Measurements from ENCODE around the gene HCFC2. TPM values are rescaled to one million over a fixed set of nuclear protein-coding genes. Genes with fewer than 3 reads are reported as not detected.

Gene HCFC2
- total RNA-seq, 2 donors from 2014 or later, result 2.2 to 3.4 TPM

GRCh38 chr12:104121001-104121400 is 56.7 kb downstream of the HCFC2 start:
- no peak overlapping the region for H3K4me3 Mint-ChIP-seq
- no peaks in the 10 kb centered on the region for H3K9me3 ChIP-seq (ENCODE audit: control insufficient read depth, low read length)
- H3K27me3 Mint-ChIP-seq (ENCODE audit: insufficient read depth), result no peaks in the 10 kb centered on the region
- H3K4me1 Mint-ChIP-seq, result no peaks in the 10 kb centered on the region
- no peaks in the 10 kb centered on the region for H3K9me3 Mint-ChIP-seq
- no peak overlapping the region for H3K27ac ChIP-seq (ENCODE audit: low read depth, low read length)
- H3K27ac Mint-ChIP-seq, result no peak overlapping the region
- peaks cover 62% of the 10 kb centered on the region for H3K36me3 Mint-ChIP-seq (ENCODE audit: low read depth)
- no peak for TF ChIP-seq CTCF (conservative IDR thresholded peaks at IDR 0.05)
- H3K9ac ChIP-seq (ENCODE audit: extremely low read depth, low read length, poor library complexity, severe bottlenecking), result no peak overlapping the region
- H3K4me1 ChIP-seq (ENCODE audit: control insufficient read depth, insufficient read depth, low read length), result no peaks in the 10 kb centered on the region
- no peak overlapping the region for H3K4me3 ChIP-seq (ENCODE audit: low read length)
- no peaks in the 10 kb centered on the region for H3K27me3 ChIP-seq (ENCODE audit: control insufficient read depth, insufficient read depth, low read length, poor library complexity, severe bottlenecking)
- peaks cover 76% of the 10 kb centered on the region for H3K36me3 ChIP-seq (ENCODE audit: control insufficient read depth, insufficient read depth, low read length)
- no peak for DNase-seq

- peaks cover 76% of the 10 kb centered on the region for H3K36me3 ChIP-seq (ENCODE audit: control insufficient read depth, insufficient read depth, low read length)
- H3K9ac ChIP-seq (ENCODE audit: extremely low read depth, low read length, poor library complexity, severe bottlenecking), result no peak overlapping the region
- H3K4me3 ChIP-seq (ENCODE audit: low read length), result no peak overlapping the region
- Mint-ChIP-seq H3K27me3 (ENCODE audit: insufficient read depth) (no peaks in the 10 kb centered on the region), H3K27ac (no peak overlapping the region), H3K4me1 (no peaks in the 10 kb centered on the region), H3K9me3 (no peaks in the 10 kb centered on the region), H3K36me3 (ENCODE audit: low read depth) (peaks cover 67% of the 10 kb centered on the region), H3K4me3 (no peak overlapping the region)
- no peaks in the 10 kb centered on the region for H3K9me3 ChIP-seq (ENCODE audit: control insufficient read depth, low read length)
- peak; percentile 56 for DNase-seq
- 90 to 91% methylated on average over 8 to 9 of the region's 9 CpGs for WGBS, 2 experiments (ENCODE audit: insufficient coverage in 1 of 2, insufficient read length in 1 of 2)
- no peak for TF ChIP-seq CTCF (conservative IDR thresholded peaks at IDR 0.05)
- no peaks in the 10 kb centered on the region for H3K27me3 ChIP-seq (ENCODE audit: control insufficient read depth, insufficient read depth, low read length, poor library complexity, severe bottlenecking)
- H3K4me1 ChIP-seq (ENCODE audit: control insufficient read depth, insufficient read depth, low read length), result no peaks in the 10 kb centered on the region
- no peak overlapping the region for H3K27ac ChIP-seq (ENCODE audit: low read depth, low read length)
Measured at GRCh38 chr12:104122298-104122697, 58.0 kb downstream of the HCFC2 start.

DNA sequence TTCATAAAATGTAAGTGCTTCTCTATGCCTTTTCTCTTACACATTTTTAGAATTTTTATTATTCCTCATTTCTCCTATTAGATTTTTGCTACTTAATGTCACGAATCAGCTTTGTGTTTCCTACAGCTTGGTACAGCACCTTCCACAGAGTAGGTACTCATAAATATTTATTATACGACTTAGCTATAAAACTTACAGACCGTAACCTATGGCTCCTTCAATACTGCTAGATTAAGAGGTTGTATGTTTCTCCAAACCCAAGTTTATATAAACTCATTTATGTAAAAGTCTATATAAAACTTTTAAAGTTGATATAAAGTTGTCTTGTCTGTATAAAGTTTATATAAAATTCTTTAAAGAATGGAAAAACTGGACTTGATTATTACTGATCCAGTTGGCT is 62.2 kb downstream of the HCFC2 start:
- no peak overlapping the region for H3K27ac Mint-ChIP-seq

More for the DNA sequence above, 62.2 kb downstream of the HCFC2 start:
- no peak overlapping the region for H3K9ac ChIP-seq (ENCODE audit: extremely low read depth, low read length, poor library complexity, severe bottlenecking)
- no peaks in the 10 kb centered on the region for H3K9me3 ChIP-seq (ENCODE audit: control insufficient read depth, low read length)
- Mint-ChIP-seq H3K4me3 (no peak overlapping the region), H3K9me3 (no peaks in the 10 kb centered on the region), H3K4me1 (peaks cover 8% of the 10 kb centered on the region), H3K36me3 (ENCODE audit: low read depth) (peaks cover 64% of the 10 kb centered on the region), H3K27me3 (ENCODE audit: insufficient read depth) (no peaks in the 10 kb centered on the region)
- no peak overlapping the region for H3K4me3 ChIP-seq (ENCODE audit: low read length)
- no peaks in the 10 kb centered on the region for H3K4me1 ChIP-seq (ENCODE audit: control insufficient read depth, insufficient read depth, low read length)
- no peak for DNase-seq
- no peaks in the 10 kb centered on the region for H3K27me3 ChIP-seq (ENCODE audit: control insufficient read depth, insufficient read depth, low read length, poor library complexity, severe bottlenecking)
- H3K27ac ChIP-seq (ENCODE audit: low read depth, low read length), result no peak overlapping the region
- WGBS, 2 experiments (ENCODE audit: insufficient coverage in 1 of 2, insufficient read length in 1 of 2), result 85% methylated on average over 3 of the region's 3 CpGs; no CpG with 5 or more reads in 1 of the 2 experiments
- TF ChIP-seq CTCF (conservative IDR thresholded peaks at IDR 0.05), result no peak
- H3K36me3 ChIP-seq (ENCODE audit: control insufficient read depth, insufficient read depth, low read length), result peaks cover 64% of the 10 kb centered on the region

All from endodermal cell (in vitro differentiated cells).